MM.1S (cell line): ENCODE data around the gene PRKRIP1.

Source experiments
- CTCF ChIP-seq: fragments of 300-600 bp; sonication (generic); IDR thresholded peaks from 2 replicates; pipeline ENCODE4 v1.5.1; 2016; ENCODE audit warnings: antibody characterized with exemption, low read length, mixed read lengths
- EZH2 ChIP-seq: fragments of 300-600 bp; sonication (generic); optimal IDR thresholded peaks from 2 replicates; pipeline ENCODE3; 2017; ENCODE audit warnings: low read depth, mild to moderate bottlenecking, antibody characterized with exemption, low read length, mixed read lengths

- TF ChIP-seq CTCF (no peak), EZH2 (no peak)
These were observed 76.2 kb downstream of the PRKRIP1 start for GRCh38 chr7:102472126-102473041.
